IPS-11a (cell line): ENCODE results near the gene AR.
A peak's percentile ranks its signal among the peaks of the same experiment; 100 is the strongest.

Experiments
- H3K4me3 ChIP-seq: one replicate; pipeline ENCODE4 v1.5.1; 2013; ENCODE audit warnings: low read depth, low read length, control low read depth

Gene AR, protein sequence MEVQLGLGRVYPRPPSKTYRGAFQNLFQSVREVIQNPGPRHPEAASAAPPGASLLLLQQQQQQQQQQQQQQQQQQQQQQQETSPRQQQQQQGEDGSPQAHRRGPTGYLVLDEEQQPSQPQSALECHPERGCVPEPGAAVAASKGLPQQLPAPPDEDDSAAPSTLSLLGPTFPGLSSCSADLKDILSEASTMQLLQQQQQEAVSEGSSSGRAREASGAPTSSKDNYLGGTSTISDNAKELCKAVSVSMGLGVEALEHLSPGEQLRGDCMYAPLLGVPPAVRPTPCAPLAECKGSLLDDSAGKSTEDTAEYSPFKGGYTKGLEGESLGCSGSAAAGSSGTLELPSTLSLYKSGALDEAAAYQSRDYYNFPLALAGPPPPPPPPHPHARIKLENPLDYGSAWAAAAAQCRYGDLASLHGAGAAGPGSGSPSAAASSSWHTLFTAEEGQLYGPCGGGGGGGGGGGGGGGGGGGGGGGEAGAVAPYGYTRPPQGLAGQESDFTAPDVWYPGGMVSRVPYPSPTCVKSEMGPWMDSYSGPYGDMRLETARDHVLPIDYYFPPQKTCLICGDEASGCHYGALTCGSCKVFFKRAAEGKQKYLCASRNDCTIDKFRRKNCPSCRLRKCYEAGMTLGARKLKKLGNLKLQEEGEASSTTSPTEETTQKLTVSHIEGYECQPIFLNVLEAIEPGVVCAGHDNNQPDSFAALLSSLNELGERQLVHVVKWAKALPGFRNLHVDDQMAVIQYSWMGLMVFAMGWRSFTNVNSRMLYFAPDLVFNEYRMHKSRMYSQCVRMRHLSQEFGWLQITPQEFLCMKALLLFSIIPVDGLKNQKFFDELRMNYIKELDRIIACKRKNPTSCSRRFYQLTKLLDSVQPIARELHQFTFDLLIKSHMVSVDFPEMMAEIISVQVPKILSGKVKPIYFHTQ

DNA sequence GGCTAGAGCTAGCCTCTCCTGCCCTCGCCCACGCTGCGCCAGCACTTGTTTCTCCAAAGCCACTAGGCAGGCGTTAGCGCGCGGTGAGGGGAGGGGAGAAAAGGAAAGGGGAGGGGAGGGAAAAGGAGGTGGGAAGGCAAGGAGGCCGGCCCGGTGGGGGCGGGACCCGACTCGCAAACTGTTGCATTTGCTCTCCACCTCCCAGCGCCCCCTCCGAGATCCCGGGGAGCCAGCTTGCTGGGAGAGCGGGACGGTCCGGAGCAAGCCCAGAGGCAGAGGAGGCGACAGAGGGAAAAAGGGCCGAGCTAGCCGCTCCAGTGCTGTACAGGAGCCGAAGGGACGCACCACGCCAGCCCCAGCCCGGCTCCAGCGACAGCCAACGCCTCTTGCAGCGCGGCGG lies at the start of gene AR:
Gene AR (plus strand): TSS at position 204 of the 400 bp plus-strand sequence. CDS start 1,126 bp downstream, outside the sequence.
- H3K4me3 ChIP-seq: peak within 1 kb of the TSS; percentile 28

DNA sequence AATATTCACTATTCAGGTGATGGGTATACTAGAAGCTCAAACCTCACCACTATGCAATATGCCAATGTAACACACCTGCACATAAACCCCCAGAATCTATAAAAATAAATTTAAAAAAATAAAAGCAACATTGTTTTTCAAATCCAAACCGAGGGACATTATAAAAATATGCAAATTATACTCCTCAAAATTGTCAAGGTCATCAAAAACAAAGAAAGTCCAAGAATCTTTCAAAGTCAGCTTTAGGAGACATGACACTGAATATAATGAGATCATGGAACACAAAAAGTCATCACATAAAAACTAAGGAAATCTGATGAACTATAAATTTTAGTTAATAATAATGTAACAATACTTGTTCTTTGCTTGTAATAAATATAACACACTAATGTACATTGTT lies 43.2 kb upstream of the AR start:
- H3K4me3 ChIP-seq: no peak overlapping the region

DNA sequence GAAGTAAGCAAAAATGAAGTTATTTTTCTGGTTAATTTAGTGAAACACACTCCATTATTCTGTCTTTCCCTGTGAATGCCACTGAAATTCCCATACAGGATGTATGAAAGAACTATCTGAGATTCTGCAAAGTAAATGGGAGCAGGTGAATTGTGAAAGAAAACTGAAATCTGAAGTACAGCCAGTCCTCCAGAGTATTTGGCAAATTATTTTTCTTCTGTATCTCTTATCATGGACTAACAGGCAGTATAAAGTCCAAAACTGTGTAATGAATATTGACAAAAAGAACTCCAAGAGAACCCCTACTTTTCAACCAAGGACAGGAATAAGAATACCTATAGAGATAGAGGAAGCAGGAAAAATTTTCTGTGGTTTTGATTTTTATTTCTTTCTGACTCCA lies 40.8 kb upstream of the AR start:
- H3K4me3 ChIP-seq: no peak overlapping the region

DNA sequence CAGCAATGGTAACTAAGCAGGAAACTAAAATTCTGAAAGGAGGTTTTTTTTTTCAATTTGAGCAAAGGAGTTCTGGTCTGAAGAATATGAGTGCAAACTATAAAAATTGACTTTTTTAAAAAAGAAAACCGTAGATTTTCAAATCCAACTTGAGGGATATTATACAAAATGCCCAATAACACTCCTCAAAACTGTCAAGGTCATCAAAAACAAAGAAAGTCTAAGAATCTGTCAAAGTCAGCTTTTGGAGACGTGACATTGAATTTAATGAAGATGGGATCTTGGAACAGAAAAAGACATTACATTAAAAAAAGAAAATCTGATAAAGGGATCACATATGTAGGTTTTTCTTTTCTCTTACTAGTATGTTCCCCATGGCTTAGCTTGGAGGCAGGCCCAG lies 40.4 kb upstream of the AR start:
- no peak overlapping the region for H3K4me3 ChIP-seq

DNA sequence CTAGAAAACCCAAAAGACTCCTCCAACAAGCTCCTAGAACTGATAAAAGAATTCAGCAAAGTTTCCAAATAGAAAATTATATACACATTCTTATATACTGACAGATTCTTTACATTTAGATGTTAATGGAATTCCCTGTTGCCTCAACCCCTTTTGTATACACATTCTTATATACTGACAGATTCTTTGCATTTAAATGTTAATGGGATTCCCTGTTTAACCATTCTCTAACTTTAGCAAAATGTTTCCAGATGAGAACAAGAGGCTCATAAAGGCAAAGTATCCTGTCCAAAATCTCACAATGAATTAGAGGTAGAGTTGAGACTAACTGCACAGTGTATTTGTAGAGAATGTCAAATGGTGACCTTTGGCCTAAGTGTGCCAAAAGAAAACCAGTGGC lies 23.1 kb upstream of the AR start:
- H3K4me3 ChIP-seq: no peak overlapping the region

DNA sequence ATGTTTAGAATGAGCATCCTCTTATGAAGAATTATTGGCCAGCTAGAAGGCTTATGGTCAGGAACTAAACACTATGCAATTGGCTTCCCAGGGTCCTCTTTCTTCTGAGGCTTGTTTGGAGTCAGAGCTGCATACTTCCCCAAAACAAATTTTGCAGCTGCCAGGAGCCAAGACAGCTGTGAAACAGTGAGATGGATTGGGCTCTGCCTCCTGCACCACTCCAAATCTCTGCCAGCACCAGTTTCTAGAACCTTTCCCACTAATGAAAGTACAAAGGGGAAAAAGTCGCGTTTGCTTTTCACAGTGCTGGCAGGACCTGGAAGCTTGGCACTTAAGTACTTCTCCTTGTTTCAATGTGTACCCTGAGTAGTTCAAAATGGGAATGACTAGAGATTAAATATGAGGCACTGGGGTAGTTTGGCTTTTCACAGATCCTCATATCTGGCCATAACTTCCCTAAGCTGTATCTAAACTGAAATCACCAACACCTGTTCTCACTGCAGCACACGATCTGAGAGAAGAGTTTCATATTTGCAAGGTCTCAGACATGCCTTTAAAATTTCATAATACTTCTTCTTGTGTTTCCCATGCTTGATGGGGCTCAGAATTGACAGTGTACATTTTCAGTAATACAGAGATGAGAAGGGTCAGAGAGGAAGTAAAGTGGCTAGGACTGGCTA lies 20.7 kb upstream of the AR start:
- H3K4me3 ChIP-seq: no peak overlapping the region

DNA sequence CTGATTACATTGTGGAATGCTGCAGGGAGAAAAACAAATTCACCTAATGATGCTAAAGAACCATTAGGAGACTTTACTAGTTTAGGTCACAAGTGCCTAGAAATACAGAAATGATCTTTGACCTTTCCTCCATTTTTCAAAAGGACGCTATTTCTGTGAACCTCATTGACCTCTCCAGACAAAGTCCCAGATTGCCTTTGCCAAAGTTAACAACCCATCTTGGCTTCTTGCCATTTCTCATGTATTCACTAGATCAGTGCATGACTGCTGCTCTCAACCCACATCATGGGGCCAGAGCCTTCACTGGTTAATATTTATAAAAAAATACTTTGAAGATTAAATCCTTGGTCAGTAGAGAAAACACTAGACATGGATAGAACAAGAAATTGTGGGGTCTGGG lies 19.9 kb upstream of the AR start:
- H3K4me3 ChIP-seq: no peak overlapping the region

DNA sequence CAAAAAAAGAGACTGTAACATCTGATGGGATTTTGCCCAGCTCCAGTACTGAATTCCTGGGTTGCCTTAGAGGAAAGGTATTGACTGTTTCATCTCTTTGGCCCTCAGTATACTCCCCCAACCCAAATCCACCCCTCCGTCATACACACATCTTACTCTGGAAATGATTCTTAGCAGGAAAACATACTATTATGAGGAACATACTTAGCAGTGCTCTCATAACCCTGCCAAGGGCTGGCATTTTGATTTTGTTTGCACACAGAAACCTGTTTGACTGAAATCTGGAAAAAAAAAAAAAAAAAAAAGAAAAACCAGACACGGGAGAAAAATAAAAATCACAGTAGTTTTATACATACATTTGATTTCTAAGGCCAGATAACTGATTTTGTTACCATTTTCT lies 19.4 kb upstream of the AR start:
- H3K4me3 ChIP-seq: no peak overlapping the region

DNA sequence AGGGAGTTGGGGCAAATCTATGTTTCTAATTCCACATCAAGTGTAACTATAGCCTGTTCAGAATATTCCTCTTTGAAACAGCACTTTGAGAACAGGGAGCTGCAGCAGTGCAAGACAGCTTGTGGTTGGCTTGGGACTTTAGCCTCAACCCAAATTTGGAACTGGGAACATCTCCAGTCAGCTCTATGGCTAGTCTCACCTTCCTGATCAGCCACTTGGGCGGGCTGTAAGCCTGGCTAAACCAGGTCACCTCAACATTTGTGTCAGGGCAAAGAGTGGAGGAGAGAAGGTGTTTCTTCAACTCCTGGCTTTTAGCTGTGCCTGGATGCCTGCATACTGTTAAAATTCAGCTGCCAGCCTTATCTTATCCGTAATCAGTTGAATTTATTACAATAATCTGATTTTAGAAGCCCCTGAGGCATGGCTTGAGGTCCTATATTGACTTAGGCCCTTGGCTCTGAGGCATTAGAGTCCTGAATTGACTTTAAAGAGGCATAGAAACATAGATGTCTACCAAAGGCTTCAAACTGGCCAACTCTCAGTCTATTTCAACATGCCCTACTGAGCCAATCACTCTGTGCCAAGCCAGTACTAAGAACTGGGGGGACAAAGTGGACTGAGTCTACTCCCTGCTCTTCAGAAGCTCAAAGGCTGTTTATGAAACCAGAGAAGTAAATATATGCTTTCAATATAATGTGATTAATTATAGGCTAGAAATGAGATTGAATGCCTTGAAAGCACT lies 18.7 kb upstream of the AR start:
- no peak overlapping the region for H3K4me3 ChIP-seq

DNA sequence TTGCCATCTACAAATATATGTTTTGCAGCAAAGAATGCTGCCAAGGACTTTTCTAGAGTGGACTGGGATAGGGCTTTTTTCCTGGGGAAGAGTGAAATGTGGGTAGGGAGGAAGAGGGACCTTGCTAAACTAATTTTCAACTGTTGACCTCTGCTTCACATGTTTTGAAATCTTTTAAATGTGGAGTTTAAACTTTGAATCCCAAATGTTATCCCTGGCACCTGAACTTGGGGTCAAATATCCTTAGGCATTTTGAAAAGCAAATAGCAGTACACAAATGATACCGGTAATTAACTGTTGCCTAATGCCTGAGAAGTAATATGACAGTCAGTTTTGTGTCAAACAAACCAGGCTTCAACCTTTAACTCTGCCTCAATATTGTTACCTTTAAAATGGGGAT lies 7.3 kb upstream of the AR start:
- no peak overlapping the region for H3K4me3 ChIP-seq

DNA sequence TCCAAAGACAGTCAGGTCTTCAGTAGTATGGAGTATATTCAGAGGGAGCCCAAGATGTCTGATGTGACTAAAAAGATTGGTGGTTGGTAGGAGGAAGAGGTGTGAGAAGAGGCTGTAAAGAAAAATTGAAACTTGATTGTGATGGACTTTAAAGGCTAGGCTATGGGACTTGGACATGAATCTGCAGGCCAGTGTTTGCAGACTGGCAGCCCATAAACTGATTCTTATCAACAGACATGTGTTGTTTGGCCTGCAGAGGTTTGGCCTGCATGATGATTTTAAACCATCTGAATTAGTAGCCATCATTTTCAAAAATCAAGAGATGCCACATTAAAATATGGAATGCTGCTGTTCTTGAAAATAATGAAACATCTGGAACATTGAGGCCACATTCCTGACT lies 5.4 kb upstream of the AR start:
- no peak overlapping the region for H3K4me3 ChIP-seq

DNA sequence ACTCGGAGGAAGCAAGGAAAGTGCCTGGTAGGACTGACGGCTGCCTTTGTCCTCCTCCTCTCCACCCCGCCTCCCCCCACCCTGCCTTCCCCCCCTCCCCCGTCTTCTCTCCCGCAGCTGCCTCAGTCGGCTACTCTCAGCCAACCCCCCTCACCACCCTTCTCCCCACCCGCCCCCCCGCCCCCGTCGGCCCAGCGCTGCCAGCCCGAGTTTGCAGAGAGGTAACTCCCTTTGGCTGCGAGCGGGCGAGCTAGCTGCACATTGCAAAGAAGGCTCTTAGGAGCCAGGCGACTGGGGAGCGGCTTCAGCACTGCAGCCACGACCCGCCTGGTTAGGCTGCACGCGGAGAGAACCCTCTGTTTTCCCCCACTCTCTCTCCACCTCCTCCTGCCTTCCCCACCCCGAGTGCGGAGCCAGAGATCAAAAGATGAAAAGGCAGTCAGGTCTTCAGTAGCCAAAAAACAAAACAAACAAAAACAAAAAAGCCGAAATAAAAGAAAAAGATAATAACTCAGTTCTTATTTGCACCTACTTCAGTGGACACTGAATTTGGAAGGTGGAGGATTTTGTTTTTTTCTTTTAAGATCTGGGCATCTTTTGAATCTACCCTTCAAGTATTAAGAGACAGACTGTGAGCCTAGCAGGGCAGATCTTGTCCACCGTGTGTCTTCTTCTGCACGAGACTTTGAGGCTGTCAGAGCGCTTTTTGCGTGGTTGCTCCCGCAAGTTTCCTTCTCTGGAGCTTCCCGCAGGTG lies 637 bp downstream of the AR start:
- peak overlapping the region; percentile 28 for H3K4me3 ChIP-seq

DNA sequence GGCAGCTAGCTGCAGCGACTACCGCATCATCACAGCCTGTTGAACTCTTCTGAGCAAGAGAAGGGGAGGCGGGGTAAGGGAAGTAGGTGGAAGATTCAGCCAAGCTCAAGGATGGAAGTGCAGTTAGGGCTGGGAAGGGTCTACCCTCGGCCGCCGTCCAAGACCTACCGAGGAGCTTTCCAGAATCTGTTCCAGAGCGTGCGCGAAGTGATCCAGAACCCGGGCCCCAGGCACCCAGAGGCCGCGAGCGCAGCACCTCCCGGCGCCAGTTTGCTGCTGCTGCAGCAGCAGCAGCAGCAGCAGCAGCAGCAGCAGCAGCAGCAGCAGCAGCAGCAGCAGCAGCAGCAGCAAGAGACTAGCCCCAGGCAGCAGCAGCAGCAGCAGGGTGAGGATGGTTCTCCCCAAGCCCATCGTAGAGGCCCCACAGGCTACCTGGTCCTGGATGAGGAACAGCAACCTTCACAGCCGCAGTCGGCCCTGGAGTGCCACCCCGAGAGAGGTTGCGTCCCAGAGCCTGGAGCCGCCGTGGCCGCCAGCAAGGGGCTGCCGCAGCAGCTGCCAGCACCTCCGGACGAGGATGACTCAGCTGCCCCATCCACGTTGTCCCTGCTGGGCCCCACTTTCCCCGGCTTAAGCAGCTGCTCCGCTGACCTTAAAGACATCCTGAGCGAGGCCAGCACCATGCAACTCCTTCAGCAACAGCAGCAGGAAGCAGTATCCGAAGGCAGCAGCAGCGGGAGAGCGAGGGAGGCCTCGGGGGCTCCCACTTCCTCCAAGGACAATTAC lies 1.4 kb downstream of the AR start:
- H3K4me3 ChIP-seq: peak overlapping the region; percentile 42

DNA sequence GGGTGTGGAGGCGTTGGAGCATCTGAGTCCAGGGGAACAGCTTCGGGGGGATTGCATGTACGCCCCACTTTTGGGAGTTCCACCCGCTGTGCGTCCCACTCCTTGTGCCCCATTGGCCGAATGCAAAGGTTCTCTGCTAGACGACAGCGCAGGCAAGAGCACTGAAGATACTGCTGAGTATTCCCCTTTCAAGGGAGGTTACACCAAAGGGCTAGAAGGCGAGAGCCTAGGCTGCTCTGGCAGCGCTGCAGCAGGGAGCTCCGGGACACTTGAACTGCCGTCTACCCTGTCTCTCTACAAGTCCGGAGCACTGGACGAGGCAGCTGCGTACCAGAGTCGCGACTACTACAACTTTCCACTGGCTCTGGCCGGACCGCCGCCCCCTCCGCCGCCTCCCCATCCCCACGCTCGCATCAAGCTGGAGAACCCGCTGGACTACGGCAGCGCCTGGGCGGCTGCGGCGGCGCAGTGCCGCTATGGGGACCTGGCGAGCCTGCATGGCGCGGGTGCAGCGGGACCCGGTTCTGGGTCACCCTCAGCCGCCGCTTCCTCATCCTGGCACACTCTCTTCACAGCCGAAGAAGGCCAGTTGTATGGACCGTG lies 2.2 kb downstream of the AR start:
- peak overlapping the region; percentile 42 for H3K4me3 ChIP-seq

DNA sequence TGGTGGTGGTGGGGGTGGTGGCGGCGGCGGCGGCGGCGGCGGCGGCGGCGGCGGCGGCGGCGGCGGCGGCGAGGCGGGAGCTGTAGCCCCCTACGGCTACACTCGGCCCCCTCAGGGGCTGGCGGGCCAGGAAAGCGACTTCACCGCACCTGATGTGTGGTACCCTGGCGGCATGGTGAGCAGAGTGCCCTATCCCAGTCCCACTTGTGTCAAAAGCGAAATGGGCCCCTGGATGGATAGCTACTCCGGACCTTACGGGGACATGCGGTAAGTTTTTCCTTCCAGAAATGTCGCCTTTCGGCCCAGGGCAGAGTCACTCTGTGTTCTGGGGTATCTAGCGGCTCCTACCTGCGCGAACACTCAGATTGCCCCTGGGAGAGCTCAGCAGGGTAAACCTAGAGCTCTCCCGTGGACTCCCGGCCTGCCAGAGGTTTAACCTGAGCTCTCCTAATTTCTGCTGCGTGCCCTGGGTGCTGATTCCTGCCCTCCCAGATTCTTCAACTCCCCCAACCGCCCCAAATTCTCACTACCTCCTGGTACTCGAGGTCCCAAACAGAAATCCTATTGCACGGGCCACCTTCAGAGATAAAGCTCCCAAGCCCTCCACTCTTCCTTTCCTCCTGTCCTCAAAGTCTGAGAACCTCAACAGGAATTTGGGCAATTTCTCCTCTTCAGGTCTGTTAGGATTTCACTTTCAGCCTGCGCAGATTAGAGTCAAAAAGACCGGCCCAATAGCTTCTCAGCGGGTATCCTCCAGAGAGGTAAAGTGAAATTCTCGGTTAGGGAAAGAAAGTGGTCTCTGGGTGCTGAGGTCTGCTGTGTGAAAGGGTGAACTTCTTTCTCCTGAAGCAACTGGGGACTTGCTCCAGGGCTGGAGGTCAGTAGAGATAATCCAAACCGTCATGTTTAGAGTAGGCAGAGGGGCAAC lies 2.9 kb downstream of the AR start:
- peak overlapping the region; percentile 60 for H3K4me3 ChIP-seq

DNA sequence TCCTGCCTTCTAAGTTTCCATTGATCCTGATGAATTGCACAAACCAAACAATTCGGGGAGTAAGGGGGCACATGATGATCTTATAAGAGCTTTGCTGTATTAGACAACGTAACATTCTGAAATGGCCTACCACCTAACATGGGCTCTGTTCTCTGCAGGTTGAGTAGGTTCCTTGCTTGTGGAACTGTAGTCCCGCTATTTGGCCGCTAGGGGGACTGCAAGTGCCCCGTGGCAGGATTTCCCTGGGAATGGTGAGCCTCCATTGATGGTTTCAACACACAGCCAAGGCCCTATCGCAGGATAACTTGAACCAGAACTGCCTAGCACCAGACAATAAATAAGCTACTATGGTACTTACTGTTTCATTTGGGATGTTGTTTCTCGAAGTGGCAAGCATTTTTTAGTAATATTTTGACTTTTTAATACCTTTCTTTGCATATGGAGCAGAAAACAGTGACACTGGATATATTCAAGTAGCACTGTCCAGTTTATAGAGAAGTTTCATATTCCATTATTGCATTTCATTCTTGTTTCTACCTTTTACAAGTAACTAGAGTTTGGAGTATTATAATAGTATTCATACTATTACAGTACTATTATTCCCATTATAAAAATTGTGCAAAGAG lies 11.9 kb downstream of the AR start:
- H3K4me3 ChIP-seq: no peak overlapping the region

DNA sequence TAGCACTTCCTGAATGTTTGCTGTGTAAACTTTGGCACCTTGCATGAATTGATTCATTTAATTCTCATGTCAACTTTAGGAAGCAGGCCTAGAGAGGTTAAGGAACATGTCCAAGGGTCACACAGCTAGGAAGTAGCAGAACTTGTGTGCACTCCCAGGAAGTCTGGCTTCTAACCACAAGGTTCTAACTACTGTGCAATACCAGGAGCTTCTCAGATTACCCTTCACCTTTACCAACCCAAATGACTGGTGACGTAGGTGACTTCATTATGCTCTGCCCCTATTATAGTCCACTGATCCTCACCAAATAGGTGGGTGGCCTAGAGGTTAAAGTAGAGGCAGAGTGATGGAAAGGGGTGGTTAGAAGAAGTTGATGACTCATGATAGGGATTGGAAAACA lies 14.4 kb downstream of the AR start:
- H3K4me3 ChIP-seq: no peak overlapping the region
